K562 (cell line): ENCODE data around the gene ERRFI1. TPM values are rescaled to one million over a fixed set of nuclear protein-coding genes. Genes with fewer than 3 reads are reported as not detected.

Experiments
- ATAC-seq: fragments of 200-7000 bp; cut with Tn5 transposase; 3 replicates; pipeline ENCODE4 v1.9.1; 2020; ENCODE audit warnings: moderate library complexity
- BruUV-seq: library from RNA; stranded (reverse); fragments of 400-500 nt; replicated peaks from 2 replicates; lab custom pipeline; 2021; lab: Mats Ljungman, UMichigan
- CTCF ChIA-PET: fragments of 300-600 bp; formaldehyde crosslinking; extraction: SDS; loops from one replicate; lab custom pipeline; 2021; ENCODE audit warnings: low intra/inter-chr PET ratio; lab: Yijun Ruan, JAX
- POLR2A ChIA-PET: fragments of 300-600, 350-650 bp; sonication (Branson Sonifier 250); formaldehyde crosslinking; extraction: SDS; loops from one replicate; lab custom pipeline; 2021; ENCODE audit warnings: antibody characterized with exemption, inconsistent platforms; lab: Yijun Ruan, JAX
- DNase-seq, 4 experiments: peaks; one replicate each; pipeline versions ENCODE4 v3.0.0 to v3.0.0-alpha.2; 2011 to 2018; ENCODE audit warnings: low spot score in 3 of 4, mixed read lengths in 3 of 4; ENCODE audit errors: extremely low read depth in 1 of 4
- FAIRE-seq: peaks from 2 replicates; lab custom pipeline; 2011; peaks lifted over from hg19 to GRCh38; lab: Jason Lieb, UNC
- H2AFZ ChIP-seq: 2 replicates; pipeline ENCODE4 v1.6.0; 2011; ENCODE audit warnings: low read depth, low read length, control low read depth, inconsistent platforms
- H3K27ac ChIP-seq: fragments of 200-600 bp; 3 replicates; pipeline ENCODE4 v1.8.0; 2011; ENCODE audit warnings: low read depth, mild to moderate bottlenecking, control low read depth, inconsistent platforms, low read length, moderate library complexity, mixed read lengths; ENCODE audit errors: extremely low read depth
- H3K27me3 ChIP-seq, 2 experiments: fragments of 300-600 bp in 1 of 2; 2 replicates in 1 of 2; 3 replicates in 1 of 2; pipeline versions ENCODE4 v1.6.0 to v1.8.0; 2011; ENCODE audit warnings: inconsistent platforms in 2 of 2, low read length in 2 of 2, mild to moderate bottlenecking in 1 of 2, mixed read lengths in 1 of 2, moderate library complexity in 1 of 2; ENCODE audit not compliant: control insufficient read depth in 2 of 2, insufficient read depth in 2 of 2
- H3K36me3 ChIP-seq: fragments of 300-600 bp; 3 replicates; pipeline ENCODE4 v1.8.0; 2011; ENCODE audit warnings: mild to moderate bottlenecking, low read length, inconsistent platforms; ENCODE audit not compliant: control insufficient read depth, insufficient read depth
- H3K4me1 ChIP-seq, 2 experiments: fragments of 200-600 bp in 1 of 2; replicated peaks in 1 of 2; 2 replicates in 1 of 2; 3 replicates in 1 of 2; pipeline versions ENCODE4 v1.5.1 to v1.8.0; 2011; ENCODE audit warnings: inconsistent platforms in 2 of 2, low read length in 2 of 2, mild to moderate bottlenecking in 1 of 2, mixed read lengths in 1 of 2, moderate library complexity in 1 of 2; ENCODE audit not compliant: control insufficient read depth in 2 of 2, insufficient read depth in 2 of 2
- H3K4me2 ChIP-seq: 2 replicates; pipeline ENCODE4 v1.6.1; 2011; ENCODE audit warnings: low read length, control low read depth, inconsistent platforms, mixed read lengths; ENCODE audit not compliant: insufficient read depth
- H3K4me3 ChIP-seq: fragments of 200-600 bp; sonication (generic), shearing (Covaris generic); 2 replicates; pipeline ENCODE4 v1.5.1; 2016; ENCODE audit warnings: control low read depth, inconsistent platforms
- H3K79me2 ChIP-seq: fragments of 200-600 bp; 3 replicates; pipeline ENCODE4 v1.8.0; 2011; ENCODE audit warnings: low read length, inconsistent platforms; ENCODE audit not compliant: control insufficient read depth, insufficient read depth
- H3K9ac ChIP-seq, 2 experiments: 2 replicates each; pipeline versions ENCODE4 v1.6.0 to v1.6.1; 2011; ENCODE audit warnings: low read depth in 2 of 2, low read length in 2 of 2, control low read depth in 1 of 2, inconsistent platforms in 1 of 2, mild to moderate bottlenecking in 1 of 2, mixed read lengths in 1 of 2; ENCODE audit not compliant: insufficient read depth in 1 of 2
- H3K9me1 ChIP-seq: one replicate; pipeline ENCODE4 v1.6.0; 2011; ENCODE audit warnings: inconsistent platforms, mild to moderate bottlenecking, low read length, moderate library complexity; ENCODE audit not compliant: control insufficient read depth, insufficient read depth
- H3K9me3 ChIP-seq: replicated peaks from 2 replicates; pipeline ENCODE4 v1.5.1; 2011; ENCODE audit warnings: low read depth, low read length, inconsistent platforms; ENCODE audit not compliant: control insufficient read depth, insufficient read depth
- H4K20me1 ChIP-seq: replicated peaks from 2 replicates; pipeline ENCODE4 v1.6.1; 2011; ENCODE audit warnings: low read length, inconsistent platforms, mixed read lengths; ENCODE audit not compliant: control insufficient read depth, insufficient read depth
- CREM ChIP-seq: IDR thresholded peaks from 2 replicates; pipeline ENCODE4 v1.6.1; 2014; ENCODE audit warnings: antibody characterized with exemption, low read depth
- ELF2 ChIP-seq: fragments of 250-450 bp; sonication (Bioruptor Pico); IDR thresholded peaks from 2 replicates; pipeline ENCODE4 v1.5.0; 2021; ENCODE audit warnings: mild to moderate bottlenecking
- GTF2B ChIP-seq: IDR thresholded peaks from 2 replicates; pipeline ENCODE4 v1.6.1; 2011; ENCODE audit not compliant: insufficient read length; ENCODE audit errors: extremely low read depth
- HSF4 ChIP-seq: fragments of 250-450 bp; sonication (Bioruptor Pico); IDR thresholded peaks from 2 replicates; pipeline ENCODE4 v2.1.2; 2022; ENCODE audit warnings: mild to moderate bottlenecking, moderate library complexity, borderline replicate concordance
- PHF21A ChIP-seq: fragments of 450-650 bp; IDR thresholded peaks from 2 replicates; pipeline ENCODE4 v1.6.1; 2017; ENCODE audit warnings: low read depth, borderline replicate concordance
- ZBED1 ChIP-seq: IDR thresholded peaks from 2 replicates; pipeline ENCODE4 v1.6.1; 2014
- ZC3H11A ChIP-seq: IDR thresholded peaks from 2 replicates; pipeline ENCODE4 v1.6.1; 2012; ENCODE audit warnings: low read depth, low read length, improper control_type of control experiment
- WGBS: fragments of 100-300 bp; shearing (Covaris generic); methylation state at CpG from one replicate; pipeline ENCODE4 v1.1.6; 2016; ENCODE audit warnings: low coverage, mixed read lengths; ENCODE audit not compliant: insufficient coverage; ENCODE audit errors: missing lambda C conversion rate; 5-methylcytosine and 5-hydroxymethylcytosine counted together
- in situ Hi-C: fragments of 300-500 bp; cut with MboI; formaldehyde crosslinking; loops from 4 replicates; pipeline ENCODE4 v1.15.0; 2018; ENCODE audit warnings: inconsistent platforms, mixed read lengths
- intact Hi-C: fragments of 100-400 bp; cut with micrococcal nuclease; formaldehyde crosslinking; loops from 2 replicates; pipeline ENCODE4 v1.14.2; 2022
- polyA plus RNA-seq, 8 experiments: library from polyadenylated mRNA; depleted of rRNA in 4 of 8; stranded (reverse) in 5 of 8; unstranded in 3 of 8; fragments of >200 nt; fragmentation: Nextera tagmentation in 2 of 8; fragmentation: Illumina TruSeq in 1 of 8; extraction: Ambion mirVana in 2 of 8; extraction: Trizol in 1 of 8; gene quantifications; 2 replicates each; pipeline versions ENCODE4 v1.2.1 to v1.2.3, GENCODE V29; 2011 to 2014; ENCODE audit warnings: inconsistent platforms in 1 of 8, missing spikeins in 1 of 8
- total RNA-seq, 7 experiments: library from RNA; depleted of rRNA in 6 of 7; stranded (reverse); fragments of >200 nt in 6 of 7; fragmentation: Illumina TruSeq in 2 of 7; extraction: Trizol in 2 of 7; gene quantifications; 2 replicates each; pipeline versions ENCODE4 v1.2.1 to v1.2.3, GENCODE V29; 2011 to 2021; ENCODE audit warnings: low replicate concordance in 1 of 7

Gene ERRFI1
- total and polyA plus RNA-seq, 9 of the 15 experiments (the other 6 are each of a cell fraction or from before 2014, with no cell fraction given), result 0.67 to 4.4 (median 1.1) TPM

GRCh38 chr1:8010080-8010664 lies 15.9 kb downstream of the ERRFI1 start:
- in situ Hi-C loops (loop anchor here (5.0 to 10.0 kb wide), 2 partner anchors 33 to 345 kb away; no protein-coding TSS in a partner anchor), intact Hi-C loops (no loop called here)
- H3K4me3 ChIP-seq, result no peak overlapping the region
- ChIA-PET CTCF (interaction anchor here (0.6 kb wide), 1 partner anchor 341 kb away, joined by 3 read pairs; no protein-coding TSS in a partner anchor), POLR2A (interaction anchor here (0.6 to 1.2 kb wide), 2 partner anchors 125 to 848 kb away, joined by 3 read pairs; no protein-coding TSS in a partner anchor)
- H3K9me1 ChIP-seq, result no peaks in the 10 kb centered on the region
- no peaks in the 10 kb centered on the region for H3K36me3 ChIP-seq
- no peak overlapping the region for H3K9ac ChIP-seq
- no peaks in the 10 kb centered on the region for H3K27me3 ChIP-seq
- H2AFZ ChIP-seq, result no peak overlapping the region
- no peak for TF ChIP-seq ZBED1
- TF ChIP-seq GTF2B, result no peak
- no peak for TF ChIP-seq PHF21A
- TF ChIP-seq HSF4 (CRISPR knock-in tag), result no peak
- no peak for TF ChIP-seq ELF2 (CRISPR knock-in tag)
- TF ChIP-seq ZC3H11A, result no peak
- peak; percentile 13; the same call in 1 of the 2 replicates for TF ChIP-seq CREM
- no peak overlapping the region for H3K27ac ChIP-seq
- DNase-seq, result no peak
- no peak overlapping the region for H3K4me2 ChIP-seq
- peaks cover 10 to 22% of the 10 kb centered on the region in 2 experiments for H3K4me1 ChIP-seq
- H4K20me1 ChIP-seq, result no peaks in the 10 kb centered on the region; the same call in 1 of the 2 replicates
- 0 out of 3 replicates have a peak, but pooled peaks have one; percentile 30 for ATAC-seq
- H3K79me2 ChIP-seq, result no peaks in the 10 kb centered on the region
- no peaks in the 10 kb centered on the region for H3K9me3 ChIP-seq
- no peak for FAIRE-seq
- WGBS, result 57% methylated on average over 8 of the region's 8 CpGs
- BruUV-seq, result no TSS peak
